NOMO-1 treated with DMSO at 0.1 percent for 48 hours (cell line): ENCODE measurements around the gene METTL16.

Experiments
- DNase-seq: peaks from one replicate; lab custom pipeline; 2025; ENCODE audit not compliant: unreplicated experiment; lab: John Stamatoyannopoulos, UW

Gene METTL16

DNA sequence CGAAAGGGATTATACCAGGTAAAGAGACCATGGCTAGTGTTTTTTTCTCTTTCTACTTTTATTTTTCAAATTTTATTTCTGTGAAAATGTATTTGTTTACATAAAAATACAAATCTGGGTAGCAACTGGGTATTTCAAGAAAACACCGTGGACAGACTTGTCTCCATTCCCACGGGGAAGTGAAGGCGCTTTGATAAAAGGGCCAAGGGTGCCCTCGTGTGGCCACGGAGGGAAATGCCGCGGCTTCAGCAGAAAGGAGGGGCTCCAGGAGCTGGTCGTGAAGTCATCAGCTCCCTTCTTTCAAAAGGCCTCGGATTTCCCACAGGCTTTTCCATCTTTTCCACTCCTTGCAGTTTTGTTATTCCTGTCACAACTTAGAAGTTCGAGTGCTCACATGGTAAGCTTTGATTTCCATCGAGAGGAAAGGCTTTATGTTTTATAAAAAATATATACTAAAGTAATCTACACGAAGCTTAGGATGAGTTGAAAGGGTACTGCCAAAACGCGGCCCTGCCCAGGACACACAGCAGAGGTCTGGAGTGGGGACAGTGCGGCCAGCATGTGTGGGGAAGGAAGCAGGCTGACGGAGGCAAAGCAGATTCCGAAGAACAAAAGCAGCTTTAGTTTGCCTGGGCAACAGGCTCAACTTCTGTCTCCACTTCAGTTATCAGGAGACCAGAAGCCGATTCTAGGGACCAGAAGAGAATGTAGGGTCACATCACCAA is 95.5 kb downstream of the METTL16 start:
- DNase-seq: peak; percentile 66

- DNase-seq: no peak
Observed at GRCh38 chr17:2415081-2415480, 96.6 kb downstream of the METTL16 start.

DNA sequence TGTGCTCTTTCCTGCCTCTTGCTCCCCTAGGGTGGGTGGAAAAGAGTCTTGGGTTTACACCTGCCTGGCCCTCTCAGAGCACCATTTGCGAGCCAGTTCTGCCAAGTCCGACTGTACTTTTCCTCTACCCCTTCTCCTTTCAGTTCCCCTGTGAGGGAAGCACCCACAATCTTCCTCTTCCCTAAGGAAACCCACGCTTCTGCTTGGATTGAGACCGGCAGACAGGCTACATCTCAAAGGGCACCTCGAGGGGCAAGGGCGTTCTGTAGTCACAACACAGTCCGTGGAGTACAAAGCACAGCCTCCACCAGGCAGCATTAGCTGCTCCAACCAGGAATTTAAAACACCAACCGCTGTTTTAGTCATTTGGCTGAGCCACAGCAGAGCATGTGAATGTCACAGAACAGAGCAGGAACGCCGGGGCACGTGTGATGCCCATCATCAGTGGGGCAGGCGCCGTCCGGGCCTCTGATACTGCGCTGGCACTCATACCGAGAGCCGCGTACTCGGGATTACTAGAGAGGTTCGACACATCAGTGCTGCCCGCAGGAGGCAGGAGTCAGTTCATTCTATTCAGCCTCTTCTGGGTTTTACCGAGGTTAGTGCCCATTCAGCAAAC is 97.1 kb downstream of the METTL16 start:
- no peak for DNase-seq

- DNase-seq: no peak
Observed at GRCh38 chr17:2412561-2413021, 99.1 kb downstream of the METTL16 start.

- no peak for DNase-seq
Observed at GRCh38 chr17:2410951-2411350, 100.7 kb downstream of the METTL16 start.

GRCh38 chr17:2406903-2407790 is 104.5 kb downstream of the METTL16 start:
- no peak for DNase-seq

DNA sequence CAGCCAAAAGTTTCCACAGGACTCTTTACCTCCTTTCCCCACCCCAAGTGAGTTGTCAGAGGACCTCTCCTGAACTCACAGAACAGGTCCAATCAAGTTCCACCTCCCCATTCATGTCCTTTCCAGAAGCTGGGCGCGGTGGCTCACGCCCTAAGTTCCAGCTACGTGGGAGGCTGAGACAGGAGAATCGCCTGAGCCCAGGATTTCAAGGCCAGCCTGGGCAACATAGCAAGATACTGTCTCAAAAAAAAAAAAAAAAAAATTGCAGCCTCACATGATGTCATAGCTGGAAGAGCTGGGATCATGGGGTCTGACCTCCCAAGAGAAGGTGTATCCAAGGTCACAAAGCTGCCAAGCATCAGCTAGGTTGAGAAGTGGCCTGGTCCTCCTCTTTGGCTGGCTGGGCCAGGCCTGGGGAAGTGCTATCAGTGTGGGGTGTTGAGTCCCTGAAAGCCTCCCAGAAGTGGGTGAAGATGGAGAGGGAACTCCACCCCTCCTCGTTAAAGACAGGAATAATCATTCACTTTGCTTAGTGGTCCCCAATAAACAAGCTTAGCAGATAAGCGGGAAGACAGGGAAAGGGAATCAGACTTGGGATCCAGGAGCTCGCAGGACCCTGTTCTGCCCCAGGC is 105.3 kb downstream of the METTL16 start:
- DNase-seq: no peak

DNA sequence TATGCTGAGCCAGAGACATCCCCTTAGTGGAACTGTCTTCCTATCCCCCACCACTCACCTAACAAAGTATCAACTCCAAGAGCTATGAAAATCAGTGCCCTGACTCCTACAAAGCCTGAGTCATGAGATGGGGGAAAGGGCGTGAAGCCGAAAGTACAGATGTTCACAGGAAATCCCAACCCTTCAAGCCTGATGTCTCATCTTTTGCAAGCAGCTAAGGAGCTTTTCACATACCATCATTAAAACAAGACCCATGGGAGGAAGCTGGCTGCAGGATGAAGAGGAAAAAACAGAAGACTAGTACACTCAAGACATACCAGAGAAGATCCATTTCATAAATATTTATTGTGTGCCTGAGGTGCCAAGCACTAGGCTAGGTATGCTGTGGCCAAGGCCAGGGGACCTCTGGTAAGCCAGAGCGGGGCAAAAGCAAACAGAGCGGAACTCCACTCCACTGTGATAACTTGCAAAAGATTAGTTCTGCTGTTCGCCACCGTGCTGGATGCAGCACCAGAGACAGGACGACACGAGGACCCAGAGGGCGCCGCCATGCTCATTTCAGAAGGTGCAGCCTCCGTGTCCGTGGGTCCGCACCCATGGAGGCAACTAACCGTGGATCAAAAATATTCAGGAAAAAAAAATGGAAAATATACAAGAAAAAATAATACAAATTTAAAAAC is 106.3 kb downstream of the METTL16 start:
- no peak for DNase-seq

DNA sequence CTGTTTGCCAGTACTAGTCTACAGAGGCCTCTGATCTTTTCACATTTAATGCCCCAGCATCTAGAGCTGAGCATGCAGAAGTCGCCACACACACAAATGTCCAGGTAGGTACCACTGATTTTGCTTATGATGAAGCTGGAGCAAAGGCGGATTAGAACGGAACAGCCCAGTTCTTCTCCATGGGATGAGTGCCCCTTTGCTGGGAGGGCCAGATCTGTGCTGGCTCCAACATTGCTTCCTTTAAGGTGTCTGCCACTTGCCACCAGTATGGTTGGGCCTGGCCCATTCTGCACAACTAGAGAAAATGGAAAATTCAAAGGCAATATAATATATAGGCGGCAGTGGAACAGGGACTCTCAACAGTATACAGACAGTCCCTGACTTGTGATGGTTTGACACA is 108.6 kb downstream of the METTL16 start:
- no peak for DNase-seq

GRCh38 chr17:2402544-2402943 is 109.1 kb downstream of the METTL16 start:
- no peak for DNase-seq

DNA sequence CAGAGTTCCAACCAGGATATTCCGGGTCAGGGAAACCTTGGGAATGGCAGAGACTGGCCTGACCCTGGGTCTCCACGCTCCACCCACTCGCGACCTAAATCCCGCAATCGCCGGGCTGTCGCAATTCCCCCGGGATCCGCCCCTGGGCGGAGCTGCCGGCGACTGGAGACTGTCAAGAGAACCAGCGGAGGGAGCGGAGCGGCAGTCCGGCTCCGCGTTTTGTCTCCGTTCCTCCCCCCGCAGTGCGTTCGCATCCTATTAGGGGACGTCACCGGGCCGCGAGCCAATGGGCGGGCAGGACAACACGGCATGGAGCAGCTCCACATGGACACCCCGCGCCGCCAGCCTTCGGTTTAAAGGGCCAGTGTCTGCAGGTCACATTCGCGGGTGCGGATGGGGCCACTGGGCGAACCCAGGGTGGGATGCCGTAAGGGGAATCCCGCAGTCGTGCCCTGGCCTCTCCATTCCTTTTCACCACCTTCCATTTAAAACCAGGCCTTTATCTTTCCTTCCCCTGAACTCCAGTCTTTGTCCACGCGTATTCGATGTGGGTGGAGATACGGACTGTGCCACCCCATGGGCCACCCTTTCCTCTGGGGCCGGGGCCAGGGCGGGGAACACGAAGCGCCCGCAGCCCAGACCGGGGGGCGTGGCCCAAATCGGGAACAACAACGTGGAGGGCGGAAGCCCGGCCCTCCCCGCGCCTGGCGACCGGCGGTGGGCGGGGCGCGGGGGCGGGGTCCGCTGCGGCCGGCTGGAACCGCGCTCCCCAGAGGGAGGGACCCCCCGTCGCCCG is 110.1 kb downstream of the METTL16 start:
- peak; percentile 99 for DNase-seq

- DNase-seq: peak; percentile 93
Observed at GRCh38 chr17:2400877-2401425, 110.7 kb downstream of the METTL16 start, which contains the start of gene MNT. Gene MNT, minus strand, starts transcription at chr17:2401060. Its CDS starts 348 bp downstream, at chr17:2400712.

DNA sequence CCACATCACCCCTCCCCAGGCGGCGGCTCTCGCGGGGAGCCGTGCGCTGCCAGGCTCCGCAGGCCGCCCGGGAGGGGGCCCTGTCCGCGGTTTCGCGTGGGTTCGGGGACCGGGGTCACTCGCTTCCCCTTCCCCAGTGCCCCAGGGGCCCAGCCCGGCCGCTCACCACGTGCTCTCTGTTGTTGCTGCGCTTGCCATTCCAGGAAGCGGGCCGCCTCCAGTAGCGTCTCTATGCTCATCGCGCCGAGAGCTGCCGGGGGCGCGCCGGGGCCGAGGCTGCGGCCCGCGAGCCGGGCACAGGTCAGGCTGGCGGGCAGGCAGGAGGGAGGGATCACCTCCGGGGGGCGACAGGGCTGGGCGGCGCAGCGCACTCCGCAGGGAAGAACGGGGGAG is 111.2 kb downstream of the METTL16 start:
- DNase-seq: peak; percentile 58

DNA sequence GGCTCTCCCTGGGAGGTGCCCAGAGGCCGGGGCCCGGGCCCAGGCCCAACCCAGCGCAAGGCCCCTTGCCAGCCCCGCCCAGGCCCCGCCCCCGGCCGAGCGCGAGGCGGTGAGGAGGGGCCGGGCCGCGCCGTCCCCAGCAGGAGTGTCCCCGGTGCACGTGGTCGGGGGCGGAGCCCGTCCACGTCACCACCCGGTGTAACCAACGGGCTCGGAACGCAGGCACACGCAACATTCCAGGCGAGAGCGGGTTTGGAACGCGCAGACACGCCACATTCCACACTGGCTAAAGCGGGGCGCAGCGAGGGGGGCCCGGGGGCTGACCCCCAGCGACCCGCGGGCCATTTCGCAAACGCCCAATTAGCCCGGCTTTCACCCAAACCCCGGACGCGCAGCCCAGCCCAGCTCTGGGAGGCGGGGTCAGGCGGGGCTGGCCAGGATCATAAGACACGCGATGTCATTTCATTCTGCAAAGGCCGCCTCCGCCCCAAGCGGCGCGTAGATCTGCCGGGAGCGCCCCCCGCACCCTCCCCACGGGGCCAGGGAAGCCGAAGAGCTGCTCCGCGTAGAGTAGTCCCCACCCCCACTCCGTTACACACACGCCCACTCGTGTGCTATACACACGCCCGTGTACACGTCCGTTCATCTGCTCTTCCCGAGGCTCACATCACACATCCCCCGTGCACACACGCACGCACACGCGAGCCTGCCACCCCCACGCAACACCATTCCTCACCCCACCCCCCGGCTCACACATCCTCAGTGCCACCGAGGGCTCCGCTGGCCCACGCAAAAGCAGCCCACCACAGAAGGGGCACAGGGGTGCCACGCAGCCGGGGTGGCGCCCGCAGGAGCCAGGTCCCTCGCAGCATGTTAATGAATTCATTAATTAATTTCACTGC is 111.9 kb downstream of the METTL16 start:
- DNase-seq: peak; percentile 91

GRCh38 chr17:2398655-2399571 is 112.8 kb downstream of the METTL16 start:
- peak; percentile 73 for DNase-seq

DNA sequence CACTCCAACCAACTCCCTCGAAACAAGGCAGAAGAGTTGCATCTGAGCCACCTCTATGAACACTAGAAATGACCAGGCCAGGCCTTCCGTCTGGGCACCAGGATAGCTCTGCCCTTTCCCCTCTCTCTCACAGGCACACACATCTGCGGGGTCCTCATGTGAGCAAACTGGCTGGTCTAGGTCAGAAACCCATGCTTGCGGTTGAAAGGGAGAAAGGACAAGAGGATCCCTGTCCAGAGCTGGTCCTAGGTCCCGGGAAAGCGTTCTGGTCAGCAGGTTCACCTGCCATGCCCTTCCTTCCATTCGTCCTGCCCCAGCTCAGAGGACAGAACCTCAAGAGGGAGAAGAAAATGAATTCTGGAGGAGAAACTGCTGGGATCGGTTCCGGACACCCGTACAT is 113.5 kb downstream of the METTL16 start:
- no peak for DNase-seq
